T-helper 2 cell treated with Interferon-gamma antibody and Interleukin-4, amounts not matched to agents 5 μg/mL and 100 μg/mL, for 36 hours (primary cell): ENCODE data around the gene NRBF2.

Source experiments
- DNase-seq: peaks from one replicate; pipeline ENCODE4 v3.0.0; 2021; ENCODE audit warnings: low spot score
- H3K27ac Mint-ChIP-seq: one replicate; pipeline ENCODE4 v1.8.0; 2021; ENCODE audit warnings: mild to moderate bottlenecking, mixed read lengths
- H3K27me3 Mint-ChIP-seq: one replicate; pipeline ENCODE4 v1.8.0; 2021; ENCODE audit warnings: low read depth, mixed read lengths
- H3K36me3 Mint-ChIP-seq: one replicate; pipeline ENCODE4 v1.8.0; 2021; ENCODE audit warnings: low read depth, mixed read lengths
- H3K4me1 Mint-ChIP-seq: one replicate; pipeline ENCODE4 v1.8.0; 2021; ENCODE audit warnings: low read depth, mixed read lengths
- H3K4me3 Mint-ChIP-seq: one replicate; pipeline ENCODE4 v1.8.0; 2022; ENCODE audit warnings: mild to moderate bottlenecking, moderate library complexity, mixed read lengths
- H3K9me3 Mint-ChIP-seq: one replicate; pipeline ENCODE4 v1.8.0; 2021; ENCODE audit warnings: mixed read lengths

NRBF2 gene

DNA sequence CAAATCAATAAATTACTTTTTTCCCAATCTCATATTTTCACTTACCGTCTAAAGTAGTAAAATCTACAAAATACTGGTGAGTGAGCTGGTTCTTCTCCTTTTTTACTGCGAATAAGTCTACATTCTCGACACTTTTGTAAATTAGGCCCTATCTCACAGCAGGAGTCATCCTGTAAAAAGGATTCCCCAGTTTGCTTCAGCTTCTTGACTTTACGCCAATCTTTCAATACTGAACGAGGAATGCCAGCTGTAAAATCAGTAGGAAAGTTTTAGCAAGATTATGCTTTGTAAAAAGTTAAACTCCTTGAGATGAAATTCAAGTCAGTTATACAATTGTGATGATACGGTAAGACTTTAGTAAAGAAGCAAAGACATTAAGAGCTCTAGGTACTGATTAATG, 67.3 kb downstream of the NRBF2 start:
- Mint-ChIP-seq H3K4me1 (peaks cover 11% of the 10 kb centered on the region), H3K36me3 (peaks cover 33% of the 10 kb centered on the region), H3K4me3 (no peak overlapping the region), H3K9me3 (no peaks in the 10 kb centered on the region), H3K27me3 (no peaks in the 10 kb centered on the region), H3K27ac (no peak overlapping the region)
- DNase-seq: no peak

GRCh38 chr10:63201118-63201517, 68.0 kb downstream of the NRBF2 start:
- H3K36me3 Mint-ChIP-seq: peaks cover 30% of the 10 kb centered on the region
- H3K4me1 Mint-ChIP-seq: peaks cover 11% of the 10 kb centered on the region
- no peaks in the 10 kb centered on the region for H3K9me3 Mint-ChIP-seq
- DNase-seq: no peak
- no peak overlapping the region for H3K4me3 Mint-ChIP-seq
- no peak overlapping the region for H3K27ac Mint-ChIP-seq
- H3K27me3 Mint-ChIP-seq: no peaks in the 10 kb centered on the region
